ENCODE measurements around the gene APOBEC3H.

APOBEC3H gene

GRCh38 chr22:39135092-39135896, 38.2 kb downstream of the APOBEC3H start:
- no peak overlapping the region for H3K4me3 ChIP-seq (ENCODE audit: low read length)
- DNase-seq (ENCODE audit: low read depth): peak; percentile 23
- peak; percentile 51 for TF ChIP-seq CTCF (conservative IDR thresholded peaks at IDR 0.05; ENCODE audit: low read length)

GRCh38 chr22:39136317-39136716, 39.3 kb downstream of the APOBEC3H start:
- H3K4me3 ChIP-seq (ENCODE audit: low read length): no peak overlapping the region
- TF ChIP-seq CTCF (conservative IDR thresholded peaks at IDR 0.05; ENCODE audit: low read length): no peak
- DNase-seq (ENCODE audit: low read depth): no peak

GRCh38 chr22:39138357-39138997, 41.4 kb downstream of the APOBEC3H start:
- DNase-seq (ENCODE audit: low read depth): no peak
- no peak for TF ChIP-seq CTCF (conservative IDR thresholded peaks at IDR 0.05; ENCODE audit: low read length)
- H3K4me3 ChIP-seq (ENCODE audit: low read length): no peak overlapping the region

- no peak for TF ChIP-seq CTCF (conservative IDR thresholded peaks at IDR 0.05; ENCODE audit: low read length)
- H3K4me3 ChIP-seq (ENCODE audit: low read length): no peak overlapping the region
- no peak for DNase-seq (ENCODE audit: low read depth)
Measured at GRCh38 chr22:39139933-39140332, 42.9 kb downstream of the APOBEC3H start.

GRCh38 chr22:39142088-39142680, 45.1 kb downstream of the APOBEC3H start:
- no peak overlapping the region for H3K4me3 ChIP-seq (ENCODE audit: low read length)
- TF ChIP-seq CTCF (conservative IDR thresholded peaks at IDR 0.05; ENCODE audit: low read length): no peak
- DNase-seq (ENCODE audit: low read depth): no peak

- no peak for TF ChIP-seq CTCF (conservative IDR thresholded peaks at IDR 0.05; ENCODE audit: low read length)
- DNase-seq (ENCODE audit: low read depth): peak; percentile 50
- peak overlapping the region; percentile 96 for H3K4me3 ChIP-seq (ENCODE audit: low read length)
Measured at GRCh38 chr22:39144101-39144767, 47.2 kb downstream of the APOBEC3H start.

Data from AG10803 (cell line).